Nephron progenitor cell (in vitro differentiated cells): ENCODE data around the gene BYSL.

Source experiments
- DNase-seq: peaks from one replicate; pipeline ENCODE4 v3.0.0; 2021
- H3K27ac Mint-ChIP-seq: 2 replicates; pipeline ENCODE4 v1.8.0; 2021; ENCODE audit warnings: mild to moderate bottlenecking, moderate library complexity, mixed read lengths
- H3K27me3 Mint-ChIP-seq: 2 replicates; pipeline ENCODE4 v1.8.0; 2021; ENCODE audit warnings: mild to moderate bottlenecking, low read depth, mixed read lengths; ENCODE audit not compliant: poor library complexity
- H3K36me3 Mint-ChIP-seq: 2 replicates; pipeline ENCODE4 v1.8.0; 2021; ENCODE audit warnings: low read depth, mixed read lengths
- H3K4me1 Mint-ChIP-seq: 2 replicates; pipeline ENCODE4 v1.8.0; 2021; ENCODE audit warnings: mixed read lengths
- H3K4me3 Mint-ChIP-seq: 2 replicates; pipeline ENCODE4 v1.8.0; 2021; ENCODE audit warnings: mild to moderate bottlenecking, moderate library complexity, mixed read lengths
- H3K9me3 Mint-ChIP-seq: 2 replicates; pipeline ENCODE4 v1.8.0; 2021; ENCODE audit warnings: mild to moderate bottlenecking, moderate library complexity, mixed read lengths
- TF ChIP-seq, protein P1 (sequence below): fragments of 200-600 bp; sonication (generic); IDR thresholded peaks from 2 replicates; pipeline ENCODE4 v1.5.0; 2021; ENCODE audit warnings: antibody characterized with exemption

Gene BYSL

DNA sequence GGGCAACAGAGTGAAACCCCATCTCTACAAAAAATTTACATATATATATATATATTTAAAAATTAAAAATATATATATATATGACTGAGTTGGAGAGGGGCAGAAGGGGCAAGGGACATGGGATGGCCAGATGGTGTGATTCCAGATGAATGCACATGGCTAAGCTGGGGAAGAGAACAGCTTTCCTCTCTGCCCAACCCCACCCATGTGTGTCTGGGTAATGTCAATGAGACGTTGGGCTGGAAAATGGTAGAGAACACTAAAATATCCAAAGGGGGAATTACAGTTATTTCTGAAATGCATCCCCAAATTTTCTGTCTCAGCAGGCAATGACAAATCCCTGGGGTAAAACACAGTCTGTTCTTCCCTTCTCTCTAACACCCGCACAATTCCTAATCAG, 51.5 kb downstream of the BYSL start:
- TF ChIP-seq, protein P1, sequence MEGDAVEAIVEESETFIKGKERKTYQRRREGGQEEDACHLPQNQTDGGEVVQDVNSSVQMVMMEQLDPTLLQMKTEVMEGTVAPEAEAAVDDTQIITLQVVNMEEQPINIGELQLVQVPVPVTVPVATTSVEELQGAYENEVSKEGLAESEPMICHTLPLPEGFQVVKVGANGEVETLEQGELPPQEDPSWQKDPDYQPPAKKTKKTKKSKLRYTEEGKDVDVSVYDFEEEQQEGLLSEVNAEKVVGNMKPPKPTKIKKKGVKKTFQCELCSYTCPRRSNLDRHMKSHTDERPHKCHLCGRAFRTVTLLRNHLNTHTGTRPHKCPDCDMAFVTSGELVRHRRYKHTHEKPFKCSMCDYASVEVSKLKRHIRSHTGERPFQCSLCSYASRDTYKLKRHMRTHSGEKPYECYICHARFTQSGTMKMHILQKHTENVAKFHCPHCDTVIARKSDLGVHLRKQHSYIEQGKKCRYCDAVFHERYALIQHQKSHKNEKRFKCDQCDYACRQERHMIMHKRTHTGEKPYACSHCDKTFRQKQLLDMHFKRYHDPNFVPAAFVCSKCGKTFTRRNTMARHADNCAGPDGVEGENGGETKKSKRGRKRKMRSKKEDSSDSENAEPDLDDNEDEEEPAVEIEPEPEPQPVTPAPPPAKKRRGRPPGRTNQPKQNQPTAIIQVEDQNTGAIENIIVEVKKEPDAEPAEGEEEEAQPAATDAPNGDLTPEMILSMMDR: no peak
- no peak for DNase-seq
- Mint-ChIP-seq H3K27me3 (no peaks in the 10 kb centered on the region), H3K4me1 (peaks cover under 1% of the 10 kb centered on the region), H3K4me3 (no peak overlapping the region), H3K36me3 (no peaks in the 10 kb centered on the region), H3K27ac (no peak overlapping the region), H3K9me3 (no peaks in the 10 kb centered on the region)

DNA sequence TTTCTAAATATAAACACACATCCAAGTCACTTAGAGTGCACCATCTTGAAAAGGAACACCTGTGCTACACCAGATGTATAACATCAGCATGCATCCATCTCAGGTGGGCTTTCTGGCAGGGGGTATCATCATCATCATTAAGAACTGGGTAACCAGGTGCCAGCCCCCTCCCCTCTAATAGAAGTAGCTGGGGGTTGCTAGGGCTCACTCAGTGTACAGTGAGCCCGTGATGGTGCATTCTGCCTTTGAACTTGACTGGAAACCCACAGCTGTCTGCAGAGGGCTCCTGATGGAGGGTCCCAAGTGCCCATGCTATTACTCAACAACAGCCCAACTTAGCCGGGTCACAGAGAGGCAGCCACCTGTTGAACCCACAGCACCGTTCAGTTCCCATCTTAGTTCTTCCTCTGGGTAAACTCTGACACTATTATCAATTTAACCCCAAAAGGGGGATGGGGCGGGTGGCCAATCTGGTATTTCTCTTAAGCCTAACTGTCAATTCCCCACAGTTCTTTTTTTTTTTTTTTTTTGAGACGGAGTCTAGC, 53.1 kb downstream of the BYSL start:
- Mint-ChIP-seq H3K27me3 (no peaks in the 10 kb centered on the region), H3K9me3 (no peaks in the 10 kb centered on the region), H3K4me1 (no peaks in the 10 kb centered on the region), H3K36me3 (no peaks in the 10 kb centered on the region), H3K4me3 (no peak overlapping the region), H3K27ac (no peak overlapping the region)
- TF ChIP-seq, protein P1: no peak
- DNase-seq: no peak

DNA sequence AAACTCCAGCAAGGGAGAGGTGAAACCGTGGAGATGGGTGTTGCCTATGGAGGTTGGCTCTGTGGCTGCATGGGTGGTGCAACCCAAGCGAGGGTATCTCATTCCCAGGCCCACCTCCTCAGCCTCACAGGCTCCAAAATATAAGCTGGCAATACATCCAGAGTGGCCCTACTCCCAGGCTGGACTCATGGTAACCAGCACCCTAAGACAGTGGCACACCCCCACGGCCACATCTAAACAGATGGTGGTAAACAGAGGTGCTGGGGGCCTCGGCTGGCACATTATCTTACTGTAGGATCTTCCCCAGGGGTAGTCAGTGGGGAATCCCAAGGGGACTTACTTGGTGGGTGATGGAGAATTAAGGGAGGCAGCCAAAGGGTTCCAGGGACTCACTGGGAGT, 54.0 kb downstream of the BYSL start:
- Mint-ChIP-seq H3K4me1 (no peaks in the 10 kb centered on the region), H3K27ac (no peak overlapping the region), H3K27me3 (no peaks in the 10 kb centered on the region), H3K36me3 (no peaks in the 10 kb centered on the region), H3K4me3 (no peak overlapping the region), H3K9me3 (no peaks in the 10 kb centered on the region)
- TF ChIP-seq, protein P1: no peak
- DNase-seq: no peak

DNA sequence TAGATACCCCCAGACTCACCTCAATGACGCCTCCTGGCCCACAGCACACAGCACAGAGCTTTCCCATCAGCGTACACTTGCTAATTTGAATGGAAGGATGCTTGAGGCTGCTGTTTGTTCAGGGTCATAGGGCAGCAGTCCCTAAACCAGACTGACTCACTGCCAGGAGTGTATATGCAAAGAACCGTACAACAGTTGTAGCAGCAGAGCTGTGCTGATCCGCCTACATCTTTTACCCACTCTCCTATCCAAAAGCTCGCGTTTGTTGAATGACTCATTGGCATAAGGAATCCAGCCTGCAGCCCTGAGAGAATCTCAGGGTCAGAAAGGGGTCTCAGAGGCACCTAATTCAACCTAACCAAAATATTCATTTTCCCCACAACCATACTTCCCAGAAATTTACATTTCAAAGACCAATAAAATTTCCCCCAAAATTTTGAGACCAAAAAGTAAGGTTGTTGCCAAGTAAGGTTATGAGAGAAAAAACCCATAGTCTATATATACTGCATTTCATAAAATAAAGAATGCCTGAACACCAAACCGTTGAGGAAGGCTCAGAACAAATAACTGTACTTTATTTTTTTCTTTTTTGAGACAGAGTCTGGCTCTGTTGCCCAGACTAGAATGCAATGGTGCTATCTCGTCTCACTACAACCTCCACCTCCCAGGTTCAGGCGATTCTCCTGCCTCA, 55.6 kb downstream of the BYSL start:
- H3K36me3 Mint-ChIP-seq: no peaks in the 10 kb centered on the region
- no peaks in the 10 kb centered on the region for H3K27me3 Mint-ChIP-seq
- no peak overlapping the region for H3K27ac Mint-ChIP-seq
- peaks cover 4% of the 10 kb centered on the region for H3K9me3 Mint-ChIP-seq
- TF ChIP-seq, protein P1: no peak
- no peaks in the 10 kb centered on the region for H3K4me1 Mint-ChIP-seq
- DNase-seq: no peak
- no peak overlapping the region for H3K4me3 Mint-ChIP-seq
